Measurements from ENCODE around the gene MGMT. TPM values are rescaled to one million over a fixed set of nuclear protein-coding genes. Genes with fewer than 3 reads are reported as not detected.

The MGMT gene
- total and polyA plus RNA-seq, 4 donors = 28.2 to 79.1 (median 46.0) TPM

DNA sequence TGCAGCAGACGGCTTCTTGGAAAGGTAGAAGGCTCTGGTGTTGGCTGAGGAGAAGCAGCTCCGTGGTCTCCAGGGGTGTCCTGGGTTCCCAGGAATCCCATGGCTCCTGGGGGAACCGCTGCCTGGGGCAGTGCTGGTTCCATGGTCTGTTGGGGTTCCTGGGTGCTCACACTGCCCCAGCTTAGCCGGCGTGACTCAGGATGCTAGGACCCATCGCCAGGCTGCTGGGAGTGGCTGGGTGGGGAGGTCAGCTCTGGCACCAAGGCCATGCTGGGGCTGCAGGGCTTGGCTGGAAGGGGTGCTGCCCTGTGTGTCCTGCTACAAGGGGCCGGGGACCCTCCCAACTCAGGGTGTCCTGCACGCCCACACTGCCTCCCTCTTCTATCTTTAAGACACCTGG lies 9.4 kb downstream of the MGMT start:
- peaks cover 0 to 6% (median 0%) of the 10 kb centered on the region in 4 donors for H3K36me3 ChIP-seq (ENCODE audit: control insufficient read depth in 4 of 4, insufficient read depth in 3 of 4, low read depth in 1 of 4, low read length in 3 of 4)
- no peak for DNase-seq (ENCODE audit: low spot score)
- peaks cover 5 to 26% (median 10%) of the 10 kb centered on the region in 4 donors for H3K4me1 ChIP-seq (ENCODE audit: control insufficient read depth in 4 of 4, insufficient read depth in 4 of 4, low read length in 3 of 4)
- 95% methylated on average over 8 of the region's 8 CpGs for WGBS
- H3K9me3 ChIP-seq (ENCODE audit: control insufficient read depth in 4 of 4, low read length in 3 of 4) = no peaks in the 10 kb centered on the region
- no peak overlapping the region for H3K4me3 ChIP-seq (ENCODE audit: low read depth in 1 of 3, low read length in 3 of 3)
- no peak overlapping the region for H3K27ac ChIP-seq (ENCODE audit: low read depth in 1 of 2, low read length in 2 of 2)
- TF ChIP-seq JUND (IDR thresholded peaks at IDR 0.05) (no peak), FOXA1 (IDR thresholded peaks at IDR 0.05) (no peak), EGR1 (IDR thresholded peaks at IDR 0.05; ENCODE audit: low read depth in 2 of 2) (no peak), SP1 (IDR thresholded peaks at IDR 0.05) (no peak), HNF4G (IDR thresholded peaks at IDR 0.05) (no peak), HNF4A (conservative IDR thresholded peaks at IDR 0.05) (no peak), RXRA (IDR thresholded peaks at IDR 0.05) (no peak)
- TF ChIP-seq, protein P1, sequence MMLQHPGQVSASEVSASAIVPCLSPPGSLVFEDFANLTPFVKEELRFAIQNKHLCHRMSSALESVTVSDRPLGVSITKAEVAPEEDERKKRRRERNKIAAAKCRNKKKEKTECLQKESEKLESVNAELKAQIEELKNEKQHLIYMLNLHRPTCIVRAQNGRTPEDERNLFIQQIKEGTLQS (IDR thresholded peaks at IDR 0.05) = no peak
- TF ChIP-seq, protein P2, sequence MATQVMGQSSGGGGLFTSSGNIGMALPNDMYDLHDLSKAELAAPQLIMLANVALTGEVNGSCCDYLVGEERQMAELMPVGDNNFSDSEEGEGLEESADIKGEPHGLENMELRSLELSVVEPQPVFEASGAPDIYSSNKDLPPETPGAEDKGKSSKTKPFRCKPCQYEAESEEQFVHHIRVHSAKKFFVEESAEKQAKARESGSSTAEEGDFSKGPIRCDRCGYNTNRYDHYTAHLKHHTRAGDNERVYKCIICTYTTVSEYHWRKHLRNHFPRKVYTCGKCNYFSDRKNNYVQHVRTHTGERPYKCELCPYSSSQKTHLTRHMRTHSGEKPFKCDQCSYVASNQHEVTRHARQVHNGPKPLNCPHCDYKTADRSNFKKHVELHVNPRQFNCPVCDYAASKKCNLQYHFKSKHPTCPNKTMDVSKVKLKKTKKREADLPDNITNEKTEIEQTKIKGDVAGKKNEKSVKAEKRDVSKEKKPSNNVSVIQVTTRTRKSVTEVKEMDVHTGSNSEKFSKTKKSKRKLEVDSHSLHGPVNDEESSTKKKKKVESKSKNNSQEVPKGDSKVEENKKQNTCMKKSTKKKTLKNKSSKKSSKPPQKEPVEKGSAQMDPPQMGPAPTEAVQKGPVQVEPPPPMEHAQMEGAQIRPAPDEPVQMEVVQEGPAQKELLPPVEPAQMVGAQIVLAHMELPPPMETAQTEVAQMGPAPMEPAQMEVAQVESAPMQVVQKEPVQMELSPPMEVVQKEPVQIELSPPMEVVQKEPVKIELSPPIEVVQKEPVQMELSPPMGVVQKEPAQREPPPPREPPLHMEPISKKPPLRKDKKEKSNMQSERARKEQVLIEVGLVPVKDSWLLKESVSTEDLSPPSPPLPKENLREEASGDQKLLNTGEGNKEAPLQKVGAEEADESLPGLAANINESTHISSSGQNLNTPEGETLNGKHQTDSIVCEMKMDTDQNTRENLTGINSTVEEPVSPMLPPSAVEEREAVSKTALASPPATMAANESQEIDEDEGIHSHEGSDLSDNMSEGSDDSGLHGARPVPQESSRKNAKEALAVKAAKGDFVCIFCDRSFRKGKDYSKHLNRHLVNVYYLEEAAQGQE (IDR thresholded peaks at IDR 0.05) = no peak
- TF ChIP-seq, protein P3, sequence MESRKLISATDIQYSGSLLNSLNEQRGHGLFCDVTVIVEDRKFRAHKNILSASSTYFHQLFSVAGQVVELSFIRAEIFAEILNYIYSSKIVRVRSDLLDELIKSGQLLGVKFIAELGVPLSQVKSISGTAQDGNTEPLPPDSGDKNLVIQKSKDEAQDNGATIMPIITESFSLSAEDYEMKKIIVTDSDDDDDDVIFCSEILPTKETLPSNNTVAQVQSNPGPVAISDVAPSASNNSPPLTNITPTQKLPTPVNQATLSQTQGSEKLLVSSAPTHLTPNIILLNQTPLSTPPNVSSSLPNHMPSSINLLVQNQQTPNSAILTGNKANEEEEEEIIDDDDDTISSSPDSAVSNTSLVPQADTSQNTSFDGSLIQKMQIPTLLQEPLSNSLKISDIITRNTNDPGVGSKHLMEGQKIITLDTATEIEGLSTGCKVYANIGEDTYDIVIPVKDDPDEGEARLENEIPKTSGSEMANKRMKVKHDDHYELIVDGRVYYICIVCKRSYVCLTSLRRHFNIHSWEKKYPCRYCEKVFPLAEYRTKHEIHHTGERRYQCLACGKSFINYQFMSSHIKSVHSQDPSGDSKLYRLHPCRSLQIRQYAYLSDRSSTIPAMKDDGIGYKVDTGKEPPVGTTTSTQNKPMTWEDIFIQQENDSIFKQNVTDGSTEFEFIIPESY (IDR thresholded peaks at IDR 0.05) = no peak
- no peak overlapping the region for H3K9ac ChIP-seq (ENCODE audit: low read depth in 1 of 2, low read length in 2 of 2)
- H3K27me3 ChIP-seq (ENCODE audit: control insufficient read depth in 4 of 4, insufficient read depth in 4 of 4, low read length in 3 of 4) = no peaks in the 10 kb centered on the region

DNA sequence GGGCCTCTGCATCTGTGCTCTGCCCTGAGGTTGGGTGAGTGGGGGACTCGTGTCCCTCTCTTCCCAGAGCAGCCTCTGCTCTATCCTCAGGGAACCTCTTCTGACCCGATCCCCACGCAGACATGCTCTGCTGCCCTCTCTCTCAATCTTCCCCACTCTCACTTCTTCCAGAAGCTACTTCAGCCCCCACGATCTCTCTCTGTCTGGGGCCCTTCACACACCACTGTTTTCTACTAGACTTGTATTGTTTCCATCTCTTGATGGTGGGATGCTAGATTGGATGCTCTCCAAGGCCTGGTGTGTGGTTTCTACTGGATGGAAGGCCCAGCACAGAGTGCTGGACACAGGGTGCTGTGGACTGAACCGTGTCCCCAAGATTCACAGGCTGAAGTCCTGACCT lies 10.0 kb downstream of the MGMT start:
- H3K27me3 ChIP-seq (ENCODE audit: control insufficient read depth in 4 of 4, insufficient read depth in 4 of 4, low read length in 3 of 4) = no peaks in the 10 kb centered on the region
- WGBS = 96% methylated on average over 5 of the region's 5 CpGs
- no peak overlapping the region for H3K27ac ChIP-seq (ENCODE audit: low read depth in 1 of 2, low read length in 2 of 2)
- no peak for DNase-seq (ENCODE audit: low spot score)
- peaks cover 0 to under 1% (median 0%) of the 10 kb centered on the region in 4 donors for H3K36me3 ChIP-seq (ENCODE audit: control insufficient read depth in 4 of 4, insufficient read depth in 3 of 4, low read depth in 1 of 4, low read length in 3 of 4)
- H3K4me1 ChIP-seq (ENCODE audit: control insufficient read depth in 4 of 4, insufficient read depth in 4 of 4, low read length in 3 of 4) = peaks cover 4 to 20% (median 9%) of the 10 kb centered on the region in 4 donors
- H3K9me3 ChIP-seq (ENCODE audit: control insufficient read depth in 4 of 4, low read length in 3 of 4) = no peaks in the 10 kb centered on the region
- no peak overlapping the region for H3K9ac ChIP-seq (ENCODE audit: low read depth in 1 of 2, low read length in 2 of 2)
- H3K4me3 ChIP-seq (ENCODE audit: low read depth in 1 of 3, low read length in 3 of 3) = no peak overlapping the region
- TF ChIP-seq HNF4A (conservative IDR thresholded peaks at IDR 0.05) (no peak), TAF1 (conservative IDR thresholded peaks at IDR 0.05) (no peak), FOXA1 (IDR thresholded peaks at IDR 0.05) (no peak)
- TF ChIP-seq, protein P4, sequence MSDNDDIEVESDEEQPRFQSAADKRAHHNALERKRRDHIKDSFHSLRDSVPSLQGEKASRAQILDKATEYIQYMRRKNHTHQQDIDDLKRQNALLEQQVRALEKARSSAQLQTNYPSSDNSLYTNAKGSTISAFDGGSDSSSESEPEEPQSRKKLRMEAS (IDR thresholded peaks at IDR 0.05) = no peak
- TF ChIP-seq, protein P3 (IDR thresholded peaks at IDR 0.05) = no peak

Data from liver (tissue), 9 donors.